HG02642 (cell line): Measurements from ENCODE around the gene PYCARD.
"Not testable (repeated sequence)": the region's sequence is repeated elsewhere in the genome, so short reads cannot be mapped to it uniquely, and the experiment has no call there.

ENCODE experiments used
- ATAC-seq: cut with Tn5 transposase; IDR thresholded peaks from one replicate; pipeline ENCODE4 v1.9.1; 2021; ENCODE audit warnings: mild to moderate bottlenecking; ENCODE audit not compliant: unreplicated experiment, poor library complexity

The PYCARD gene

GRCh38 chr16:31202414-31203375, at the start of gene PYCARD:
Gene PYCARD (minus strand): TSS chr16:31202760. CDS start chr16:31202690, 70 bp downstream.
- peak; percentile 41 for ATAC-seq

DNA sequence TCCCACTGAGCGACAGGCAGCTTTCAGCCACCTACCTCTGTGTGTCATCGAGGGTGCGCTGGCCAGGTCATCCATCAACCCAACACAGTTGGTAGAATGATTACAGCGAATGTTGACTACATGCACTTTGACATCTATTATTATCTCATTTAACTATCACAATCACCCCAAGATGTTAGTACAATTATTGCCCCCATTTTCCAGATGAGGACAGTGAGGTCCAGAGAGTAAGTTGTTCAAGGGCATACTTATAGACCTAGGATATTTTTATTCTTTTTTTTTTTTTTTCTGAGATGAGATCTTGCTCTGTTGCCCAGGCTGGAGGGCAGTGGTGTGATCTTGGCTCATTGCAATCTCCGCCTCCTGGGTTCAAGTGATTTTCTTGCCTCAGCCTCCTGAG, 48.9 kb upstream of the PYCARD start:
- ATAC-seq: no peak

DNA sequence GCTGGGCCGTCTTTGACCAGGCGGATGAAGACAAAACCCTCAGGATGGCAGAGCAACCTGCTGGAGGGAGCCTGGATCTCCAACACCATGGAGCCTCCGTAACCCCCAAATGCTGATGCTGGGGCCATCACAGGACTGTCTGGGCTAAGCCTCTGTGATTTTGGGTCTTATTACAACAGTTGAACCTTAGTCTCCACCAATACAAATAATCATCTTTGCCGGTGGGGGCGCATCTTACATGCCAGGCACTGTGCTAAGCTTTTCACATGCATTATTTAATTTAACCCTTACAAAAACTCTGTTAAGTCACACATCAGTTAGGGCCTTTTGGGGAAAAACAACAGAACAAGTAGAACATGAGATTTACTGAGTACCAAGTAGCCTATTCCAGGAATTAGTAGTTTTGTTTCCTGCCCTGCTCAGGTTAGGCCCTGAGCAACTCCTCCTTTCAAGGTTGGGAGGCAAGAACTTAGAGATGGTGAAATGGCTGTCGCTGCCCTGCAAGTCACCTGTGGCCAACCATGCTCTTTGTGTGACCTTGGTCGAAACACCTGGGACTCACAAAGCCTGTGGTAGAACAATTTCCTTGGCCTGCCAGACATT, 48.3 kb upstream of the PYCARD start:
- ATAC-seq: no peak

DNA sequence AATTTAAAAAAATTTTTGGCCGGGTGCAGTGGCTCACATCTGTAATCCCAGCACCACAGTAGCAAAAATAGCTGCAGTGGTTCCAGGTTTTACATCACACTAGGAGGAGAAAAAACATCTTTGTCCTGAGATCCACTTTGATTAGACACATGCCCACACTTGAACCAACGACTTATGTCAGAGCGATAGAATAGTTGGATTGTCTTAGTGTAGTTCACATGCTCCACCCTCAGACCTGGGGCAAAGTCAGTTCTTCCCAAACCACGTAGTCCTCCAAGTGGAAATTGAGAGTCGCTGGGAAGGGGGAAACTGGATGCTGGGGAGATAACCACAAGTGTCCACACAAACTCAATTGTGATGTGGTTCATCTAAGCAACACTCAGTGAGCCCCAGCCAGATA, 45.8 kb upstream of the PYCARD start:
- ATAC-seq: no peak

- ATAC-seq: no peak
Observed at GRCh38 chr16:31246296-31246695, 43.7 kb upstream of the PYCARD start.

DNA sequence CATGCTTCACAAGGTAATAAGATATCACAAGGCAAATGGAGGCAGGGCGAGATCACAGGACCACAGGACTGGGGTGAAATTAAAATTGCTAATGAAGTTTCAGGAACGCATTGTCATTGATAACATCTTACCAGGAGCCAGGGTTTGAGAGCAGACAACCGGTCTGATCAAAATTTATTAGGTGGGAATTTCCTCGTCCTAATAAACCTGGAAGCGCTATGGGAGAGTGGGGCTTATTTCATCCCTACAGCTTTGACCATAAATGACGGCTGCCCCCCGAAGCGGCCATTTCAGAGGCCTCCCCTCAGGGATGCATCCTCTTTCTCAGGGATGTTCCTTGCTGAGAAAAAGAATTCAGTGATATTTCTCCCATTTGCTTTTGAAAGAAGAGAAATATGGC, 43.0 kb upstream of the PYCARD start:
- not testable (repeated sequence) for ATAC-seq

DNA sequence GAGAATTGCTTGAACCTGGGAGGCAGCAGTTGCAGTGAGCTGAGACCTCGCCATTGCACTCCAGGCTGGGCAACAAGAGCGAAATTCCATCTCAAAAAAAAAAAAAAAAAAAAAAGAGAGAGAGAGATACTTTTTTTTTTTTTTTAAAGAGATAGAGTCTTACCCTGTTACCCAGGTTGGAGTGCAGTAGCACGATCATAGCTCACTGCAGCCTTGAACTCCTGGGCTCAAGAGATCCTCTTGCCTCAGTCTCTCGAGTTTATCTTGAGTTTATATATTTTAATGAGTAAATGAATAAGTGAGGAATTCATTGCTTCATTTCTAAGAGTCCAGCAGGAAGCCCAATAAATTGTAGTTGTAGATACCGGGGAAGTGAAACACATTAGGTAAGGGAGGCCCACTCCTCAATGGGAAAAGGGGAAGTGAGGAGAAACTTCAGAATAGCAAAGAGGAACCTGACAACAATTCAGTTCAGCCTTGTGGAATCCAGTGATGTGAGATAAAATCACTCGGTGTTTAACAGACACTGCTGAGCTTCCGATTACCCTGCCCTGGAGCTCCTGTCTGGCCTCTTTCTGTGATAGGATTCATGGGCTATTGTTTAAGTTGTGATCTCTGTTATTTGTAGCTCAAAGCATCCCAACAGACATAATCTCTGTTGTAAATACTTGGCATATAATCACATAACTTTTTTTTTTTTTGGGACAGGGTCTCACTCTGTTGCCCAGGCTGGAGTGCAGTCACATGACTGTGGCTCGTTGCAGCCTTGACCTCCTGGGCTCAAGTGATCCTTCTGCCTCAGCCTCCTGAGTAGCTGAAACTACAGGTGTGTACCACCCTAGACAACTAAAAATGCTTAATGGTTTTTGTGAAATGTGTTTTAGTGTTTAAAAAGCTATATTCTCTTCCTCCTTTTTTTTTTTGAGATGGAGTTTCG, 41.4 kb upstream of the PYCARD start:
- no peak for ATAC-seq

GRCh38 chr16:31242206-31242605, 39.6 kb upstream of the PYCARD start:
- no peak for ATAC-seq

GRCh38 chr16:31238041-31238440, 35.5 kb upstream of the PYCARD start:
- ATAC-seq: no peak

DNA sequence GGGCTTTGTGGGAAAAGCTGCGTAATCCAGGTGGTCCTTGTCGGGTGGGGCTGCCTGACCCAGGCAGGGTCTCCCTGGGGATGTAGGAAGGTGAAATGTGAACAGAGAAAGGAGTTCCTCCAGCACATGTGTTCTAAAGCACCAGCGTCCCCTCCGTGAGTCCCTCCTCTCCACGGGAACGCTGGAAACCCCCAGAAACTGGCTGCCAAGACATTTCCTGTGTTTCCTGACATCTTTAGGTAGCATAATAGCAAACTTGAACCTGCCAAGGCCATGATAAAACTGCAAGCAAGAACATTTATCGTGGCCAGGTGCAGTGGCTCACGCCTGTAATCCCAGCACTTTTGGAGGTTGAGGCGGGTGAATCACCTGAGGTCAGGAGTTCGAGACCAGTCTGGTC, 26.9 kb upstream of the PYCARD start:
- no peak for ATAC-seq

DNA sequence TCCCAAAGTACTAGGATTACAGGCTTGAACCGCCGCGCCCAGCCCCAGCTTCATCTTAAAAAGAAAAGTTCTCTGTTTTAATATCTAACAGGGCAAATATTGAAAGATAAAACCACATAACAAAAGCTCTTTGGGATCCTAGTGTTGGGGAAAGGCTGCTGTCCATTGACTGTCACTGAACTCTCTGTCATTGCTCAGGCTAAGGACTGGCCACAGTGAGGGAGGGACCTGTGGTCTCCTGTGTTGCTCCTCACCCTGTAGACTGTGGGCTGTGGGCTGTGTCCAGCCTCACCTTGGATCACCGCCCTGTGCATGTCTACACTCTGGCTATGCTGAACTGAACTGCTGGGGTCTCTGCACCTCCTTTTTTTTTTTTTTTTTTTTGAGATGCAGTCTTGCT, 25.6 kb upstream of the PYCARD start:
- ATAC-seq: no peak

- ATAC-seq: no peak
Observed at GRCh38 chr16:31225193-31225592, 22.6 kb upstream of the PYCARD start.

GRCh38 chr16:31224092-31224955, 21.8 kb upstream of the PYCARD start:
- ATAC-seq: no peak

GRCh38 chr16:31223044-31223443, 20.5 kb upstream of the PYCARD start:
- no peak for ATAC-seq

DNA sequence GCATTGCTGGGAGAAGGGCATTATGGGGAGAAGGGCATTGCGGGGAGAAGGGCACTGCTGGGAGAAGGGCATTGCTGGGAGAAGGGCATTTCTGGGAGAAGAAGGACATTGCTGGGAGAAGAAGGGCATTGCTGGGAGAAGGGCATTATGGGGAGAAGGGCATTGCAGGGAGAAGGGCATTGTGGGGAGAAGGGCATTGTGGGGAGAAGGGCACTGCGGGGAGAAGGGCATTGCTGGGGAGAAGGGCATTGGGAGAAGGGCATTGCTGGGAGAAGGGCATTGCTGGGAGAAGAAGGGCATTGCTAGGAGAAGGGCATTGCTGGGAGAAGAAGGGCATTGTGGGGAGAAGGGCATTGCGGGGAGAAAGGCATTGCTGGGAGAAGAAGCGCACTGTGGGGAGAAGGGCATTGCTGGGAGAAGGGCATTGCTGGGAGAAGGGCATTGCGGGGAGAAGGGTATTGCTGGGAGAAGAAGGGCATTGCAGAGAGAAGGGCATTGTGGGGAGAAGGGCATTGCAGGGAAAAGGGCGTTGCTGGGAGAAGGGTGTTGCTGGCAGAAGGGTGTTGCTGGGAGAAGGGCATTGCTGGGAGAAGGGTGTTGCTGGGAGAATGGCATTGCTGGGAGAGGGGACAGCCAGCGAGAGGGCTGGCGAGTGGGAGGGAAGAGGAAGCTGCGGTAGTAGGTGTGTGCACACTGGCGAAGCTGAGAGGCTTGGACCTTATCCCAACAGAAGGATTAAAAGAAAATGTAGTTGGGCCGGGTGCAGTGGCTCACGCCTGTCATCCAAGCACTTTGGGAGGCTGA, 19.0 kb upstream of the PYCARD start:
- no peak for ATAC-seq

- ATAC-seq: no peak
Observed at GRCh38 chr16:31219154-31219741, 16.7 kb upstream of the PYCARD start.

DNA sequence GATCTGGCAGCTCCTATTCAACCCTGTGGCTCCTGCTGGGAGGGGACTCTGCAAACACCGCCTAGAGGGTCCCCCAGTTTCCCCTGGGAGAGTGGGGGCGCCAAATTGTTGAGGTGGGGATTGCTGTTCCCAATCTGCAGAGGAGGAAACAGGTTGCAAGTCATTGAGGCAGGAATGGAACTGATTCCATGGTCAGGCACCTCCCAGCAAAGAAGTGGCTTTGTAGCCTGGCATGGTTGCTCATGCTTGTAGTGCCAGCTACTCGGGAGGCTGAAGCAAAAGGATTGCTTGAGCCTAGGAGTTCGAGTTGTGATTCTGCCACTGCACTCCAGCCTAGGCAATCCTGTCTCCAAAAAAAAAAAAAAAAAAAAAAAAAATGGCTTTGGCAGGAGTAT, 14.6 kb upstream of the PYCARD start:
- ATAC-seq: no peak

DNA sequence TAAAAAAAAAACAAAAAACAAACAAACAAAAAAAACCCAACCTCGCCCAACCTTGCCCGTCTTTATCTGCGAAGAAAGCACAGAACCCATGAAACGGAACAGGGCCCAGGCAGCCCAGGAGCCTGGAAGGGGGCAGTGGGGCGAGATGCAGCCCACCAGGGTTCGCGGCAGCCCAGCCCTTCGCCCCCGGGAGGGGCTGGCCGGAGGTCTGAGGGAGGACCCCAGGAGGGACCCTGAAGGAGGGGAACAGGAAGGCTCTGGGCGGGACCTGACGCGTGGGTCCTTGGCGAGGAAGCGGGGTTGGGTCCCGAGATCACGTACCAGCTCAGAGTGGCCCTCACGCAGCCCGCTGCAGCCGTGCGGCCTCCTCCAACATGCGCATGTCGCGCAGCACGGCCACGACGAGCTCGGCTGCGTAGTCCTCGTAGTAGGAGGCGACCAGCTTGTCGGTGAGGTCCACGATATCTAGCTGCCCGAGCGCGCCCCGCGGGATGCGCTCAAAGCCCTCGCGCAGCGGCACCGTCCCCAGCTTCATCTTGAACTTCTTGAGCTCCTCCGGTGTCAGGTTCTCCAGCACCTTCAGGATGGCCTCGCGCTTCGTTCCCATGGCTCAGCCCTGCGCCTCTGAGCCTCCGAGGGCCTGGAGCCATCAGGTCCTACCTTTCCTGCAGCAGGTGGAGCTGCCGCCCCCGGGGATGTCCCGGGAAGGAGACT, 14.0 kb upstream of the PYCARD start, which contains the start of gene PYDC1:
Gene PYDC1, minus strand, starts transcription at position 714 of the 714 bp plus-strand sequence. Its CDS starts 107 bp downstream, at position 607.
- ATAC-seq: no peak
